ENCODE results near the gene TDRD9. TPM values are rescaled to one million over a fixed set of nuclear protein-coding genes. Genes with fewer than 3 reads are reported as not detected.

Gene TDRD9
- total RNA-seq, 1 donor from 2014 or later, result 5.0 TPM

GRCh38 chr14:104087981-104088850 is 160.0 kb downstream of the TDRD9 start:
- no peak for DNase-seq (ENCODE audit: extremely low read depth, low read depth, low spot score)

- no peak for DNase-seq (ENCODE audit: extremely low read depth, low read depth, low spot score)
Observed at GRCh38 chr14:104090071-104090748, 162.0 kb downstream of the TDRD9 start.

- DNase-seq (ENCODE audit: extremely low read depth, low read depth, low spot score), result no peak
Observed at GRCh38 chr14:104091061-104091926, 163.0 kb downstream of the TDRD9 start.

GRCh38 chr14:104091927-104092771 is 163.9 kb downstream of the TDRD9 start:
- DNase-seq (ENCODE audit: extremely low read depth, low read depth, low spot score), result no peak

GRCh38 chr14:104092931-104093365 is 164.7 kb downstream of the TDRD9 start:
- DNase-seq (ENCODE audit: extremely low read depth, low read depth, low spot score), result no peak

- DNase-seq (ENCODE audit: extremely low read depth, low read depth, low spot score), result no peak
Observed at GRCh38 chr14:104093366-104094055, 165.3 kb downstream of the TDRD9 start.

GRCh38 chr14:104094056-104094708 is 165.9 kb downstream of the TDRD9 start:
- DNase-seq (ENCODE audit: extremely low read depth, low read depth, low spot score), result no peak

GRCh38 chr14:104094709-104095425 is 166.6 kb downstream of the TDRD9 start:
- no peak for DNase-seq (ENCODE audit: extremely low read depth, low read depth, low spot score)

GRCh38 chr14:104095426-104096310 is 167.4 kb downstream of the TDRD9 start:
- no peak for DNase-seq (ENCODE audit: extremely low read depth, low read depth, low spot score)

GRCh38 chr14:104096318-104096717 is 168.1 kb downstream of the TDRD9 start:
- DNase-seq (ENCODE audit: extremely low read depth, low read depth, low spot score), result no peak

- no peak for DNase-seq (ENCODE audit: extremely low read depth, low read depth, low spot score)
Observed at GRCh38 chr14:104096751-104097700, 168.8 kb downstream of the TDRD9 start.

GRCh38 chr14:104098272-104099095 is 170.2 kb downstream of the TDRD9 start:
- DNase-seq (ENCODE audit: extremely low read depth, low read depth, low spot score), result no peak

GRCh38 chr14:104099096-104100041 is 171.1 kb downstream of the TDRD9 start:
- no peak for DNase-seq (ENCODE audit: extremely low read depth, low read depth, low spot score)

Measured in glomerular endothelial cell (primary cell).